Endodermal cell (in vitro differentiated cells): Measurements from ENCODE around the gene XRCC1. TPM values are rescaled to one million over a fixed set of nuclear protein-coding genes. Genes with fewer than 3 reads are reported as not detected.

Experiments
- DNase-seq: peaks from one replicate; pipeline ENCODE4 v3.0.0-alpha.2; 2017
- H3K27ac ChIP-seq: 2 replicates; pipeline ENCODE4 v1.5.1; 2013; ENCODE audit warnings: mild to moderate bottlenecking, low read depth, low read length, moderate library complexity
- H3K27me3 ChIP-seq: 2 replicates; pipeline ENCODE4 v1.6.1; 2013; ENCODE audit warnings: mild to moderate bottlenecking, low read length, moderate library complexity; ENCODE audit not compliant: insufficient read depth, control insufficient read depth, poor library complexity, severe bottlenecking
- H3K36me3 ChIP-seq: 2 replicates; pipeline ENCODE4 v1.7.0; 2013; ENCODE audit warnings: mild to moderate bottlenecking, low read length, moderate library complexity; ENCODE audit not compliant: control insufficient read depth, insufficient read depth
- H3K4me1 ChIP-seq: one replicate; pipeline ENCODE4 v1.7.0; 2013; ENCODE audit warnings: low read length; ENCODE audit not compliant: control insufficient read depth, insufficient read depth
- H3K4me3 ChIP-seq: 2 replicates; pipeline ENCODE4 v1.5.1; 2013; ENCODE audit warnings: mild to moderate bottlenecking, low read length, moderate library complexity
- H3K9ac ChIP-seq: 2 replicates; pipeline ENCODE4 v1.6.1; 2013; ENCODE audit warnings: mild to moderate bottlenecking, low read length, moderate library complexity; ENCODE audit not compliant: poor library complexity, severe bottlenecking; ENCODE audit errors: extremely low read depth
- H3K9me3 ChIP-seq: 2 replicates; pipeline ENCODE4 v1.6.1; 2013; ENCODE audit warnings: mild to moderate bottlenecking, low read length, moderate library complexity; ENCODE audit not compliant: control insufficient read depth
- H3K27ac Mint-ChIP-seq: 2 replicates; pipeline ENCODE4 v1.8.0; 2020; ENCODE audit warnings: mixed read lengths
- H3K27me3 Mint-ChIP-seq: 2 replicates; pipeline ENCODE4 v1.8.0; 2021; ENCODE audit warnings: mild to moderate bottlenecking, mixed read lengths; ENCODE audit not compliant: insufficient read depth
- H3K36me3 Mint-ChIP-seq: 2 replicates; pipeline ENCODE4 v1.8.0; 2020; ENCODE audit warnings: low read depth, mixed read lengths
- H3K4me1 Mint-ChIP-seq: 2 replicates; pipeline ENCODE4 v1.8.0; 2020; ENCODE audit warnings: mixed read lengths
- H3K4me3 Mint-ChIP-seq: 2 replicates; pipeline ENCODE4 v1.8.0; 2020; ENCODE audit warnings: mild to moderate bottlenecking, moderate library complexity, mixed read lengths
- H3K9me3 Mint-ChIP-seq: 2 replicates; pipeline ENCODE4 v1.8.0; 2020; ENCODE audit warnings: mild to moderate bottlenecking, mixed read lengths
- WGBS, 2 experiments: methylation state at CpG; one replicate each; pipeline versions ENCODE4 v1.1.5 to v1.1.7; 2013; ENCODE audit warnings: missing lambda C conversion rate in 2 of 2, mixed read lengths in 1 of 2; ENCODE audit not compliant: insufficient coverage in 1 of 2, insufficient read length in 1 of 2; 5-methylcytosine and 5-hydroxymethylcytosine counted together
- total RNA-seq, 2 donors: library from RNA; stranded (reverse); fragmentation: NEBNext Ultra II Directional in 1 of 2; extraction: Animal tissue kit (Norgen Biotek cat#: 25700) in 1 of 2; gene quantifications; 2 replicates in 1 of 2; 3 replicates in 1 of 2; pipeline ENCODE4 v1.2.1, GENCODE V29; 2021
- TF ChIP-seq, protein P1 (sequence below): fragments of 200-600 bp; sonication (generic); conservative IDR thresholded peaks from 2 replicates; pipeline ENCODE4 v1.5.0; 2021; ENCODE audit warnings: antibody characterized with exemption, mild to moderate bottlenecking

Gene XRCC1
- total RNA-seq, 2 donors from 2014 or later: 48.8 to 52.1 TPM

DNA sequence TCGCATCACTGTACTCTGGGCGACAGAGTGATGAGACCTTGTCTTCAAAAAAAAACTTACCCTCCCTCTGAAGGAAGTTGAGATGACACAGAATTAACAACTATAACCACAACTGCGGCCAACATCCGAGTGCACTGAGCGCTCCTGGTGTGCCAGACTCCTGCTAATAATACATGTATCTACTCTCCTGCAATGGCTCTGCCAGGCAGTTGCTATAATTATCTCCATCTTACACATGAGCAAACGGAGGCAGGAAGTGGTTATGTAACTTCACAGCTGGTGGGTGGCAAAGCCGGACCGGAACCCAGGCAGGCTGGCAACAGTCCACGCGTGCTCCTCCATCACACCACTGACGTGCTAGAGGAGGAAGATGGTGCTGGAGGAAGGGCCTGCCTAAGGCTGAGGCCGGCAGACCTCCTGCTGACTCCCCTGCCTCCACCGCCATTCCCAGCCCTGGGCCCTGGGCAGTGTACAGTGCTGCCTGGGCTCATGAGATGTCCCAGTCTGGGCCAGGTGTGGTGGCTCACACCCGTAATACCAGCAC lies 12.6 kb downstream of the XRCC1 start:
- Histone ChIP-seq H3K27ac (no peak overlapping the region), H3K36me3 (peaks cover 11% of the 10 kb centered on the region), H3K4me1 (no peaks in the 10 kb centered on the region), H3K9ac (no peak overlapping the region), H3K27me3 (no peaks in the 10 kb centered on the region), H3K9me3 (no peaks in the 10 kb centered on the region), H3K4me3 (no peak overlapping the region)
- DNase-seq: no peak
- no peaks in the 10 kb centered on the region for H3K27me3 Mint-ChIP-seq
- WGBS, 2 experiments: 97 to 98% methylated on average over 7 to 14 of the region's 14 CpGs
- no peak overlapping the region for H3K27ac Mint-ChIP-seq
- H3K4me1 Mint-ChIP-seq: no peaks in the 10 kb centered on the region
- no peaks in the 10 kb centered on the region for H3K9me3 Mint-ChIP-seq
- no peak overlapping the region for H3K4me3 Mint-ChIP-seq
- TF ChIP-seq, protein P1, sequence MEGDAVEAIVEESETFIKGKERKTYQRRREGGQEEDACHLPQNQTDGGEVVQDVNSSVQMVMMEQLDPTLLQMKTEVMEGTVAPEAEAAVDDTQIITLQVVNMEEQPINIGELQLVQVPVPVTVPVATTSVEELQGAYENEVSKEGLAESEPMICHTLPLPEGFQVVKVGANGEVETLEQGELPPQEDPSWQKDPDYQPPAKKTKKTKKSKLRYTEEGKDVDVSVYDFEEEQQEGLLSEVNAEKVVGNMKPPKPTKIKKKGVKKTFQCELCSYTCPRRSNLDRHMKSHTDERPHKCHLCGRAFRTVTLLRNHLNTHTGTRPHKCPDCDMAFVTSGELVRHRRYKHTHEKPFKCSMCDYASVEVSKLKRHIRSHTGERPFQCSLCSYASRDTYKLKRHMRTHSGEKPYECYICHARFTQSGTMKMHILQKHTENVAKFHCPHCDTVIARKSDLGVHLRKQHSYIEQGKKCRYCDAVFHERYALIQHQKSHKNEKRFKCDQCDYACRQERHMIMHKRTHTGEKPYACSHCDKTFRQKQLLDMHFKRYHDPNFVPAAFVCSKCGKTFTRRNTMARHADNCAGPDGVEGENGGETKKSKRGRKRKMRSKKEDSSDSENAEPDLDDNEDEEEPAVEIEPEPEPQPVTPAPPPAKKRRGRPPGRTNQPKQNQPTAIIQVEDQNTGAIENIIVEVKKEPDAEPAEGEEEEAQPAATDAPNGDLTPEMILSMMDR: no peak
- peaks cover 39% of the 10 kb centered on the region for H3K36me3 Mint-ChIP-seq

DNA sequence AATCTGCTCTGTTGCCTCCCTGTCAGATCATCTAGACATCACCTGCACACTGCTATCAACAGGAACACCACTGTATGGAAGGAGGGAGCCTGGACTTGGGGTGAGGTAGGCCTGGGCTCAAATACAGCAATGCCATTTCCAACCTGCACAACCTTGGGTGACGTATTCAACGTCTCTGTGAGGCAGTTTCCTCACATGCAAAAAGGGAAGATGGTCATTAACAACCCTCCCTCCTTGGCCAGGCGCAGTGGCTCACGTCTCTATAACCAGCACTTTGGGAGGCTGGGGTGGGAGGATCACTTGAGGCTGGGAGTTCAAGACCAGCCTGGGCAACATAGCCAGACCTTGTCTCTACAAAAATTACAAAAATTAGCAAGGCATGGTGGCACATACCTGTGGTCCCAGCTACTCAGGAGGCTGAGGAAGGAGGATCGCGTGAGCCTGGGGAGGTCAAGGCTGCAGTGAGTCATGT lies 13.1 kb downstream of the XRCC1 start:
- TF ChIP-seq, protein P1: no peak
- no peak overlapping the region for H3K4me3 Mint-ChIP-seq
- H3K4me1 ChIP-seq: no peaks in the 10 kb centered on the region

DNA sequence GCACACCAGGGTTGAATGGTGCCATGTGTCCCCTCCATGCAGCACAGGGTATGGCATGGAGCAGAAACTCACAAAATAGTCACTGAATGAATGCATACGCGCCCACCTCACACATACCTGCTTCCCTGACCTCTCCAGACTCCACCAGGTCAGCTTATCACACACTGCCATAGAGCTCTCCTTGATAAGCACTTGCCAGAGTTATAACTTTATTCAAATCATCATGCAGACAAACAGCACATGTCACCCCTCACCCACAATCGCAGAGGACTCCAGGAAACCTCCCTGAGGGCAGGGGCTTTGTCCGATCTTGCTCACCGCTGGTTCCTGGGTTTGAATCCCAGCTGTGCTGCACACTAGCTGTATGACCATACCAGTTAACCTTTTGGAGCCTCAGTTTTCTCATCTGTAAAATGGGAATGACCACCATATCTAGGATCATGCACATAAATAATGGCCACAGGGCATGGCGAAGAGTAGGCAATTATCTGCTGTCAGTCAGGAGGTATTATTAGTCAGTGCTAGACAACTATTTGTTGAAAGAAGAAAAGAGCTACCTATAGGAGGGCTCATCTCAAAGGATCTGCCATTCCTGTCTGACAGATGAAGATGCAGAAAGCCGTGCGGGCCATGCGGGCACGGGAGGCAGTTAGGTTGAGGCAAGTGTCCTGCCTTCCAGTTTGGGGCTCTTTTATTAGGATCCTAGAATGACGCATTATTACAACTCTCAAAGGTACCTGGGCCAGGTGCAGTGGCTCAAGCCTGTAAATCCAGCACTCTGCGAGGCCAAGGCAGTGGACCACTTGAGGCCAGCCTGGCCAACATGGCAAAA lies 14.0 kb downstream of the XRCC1 start:
- Mint-ChIP-seq H3K4me3 (no peak overlapping the region), H3K27me3 (no peaks in the 10 kb centered on the region), H3K36me3 (peaks cover 43% of the 10 kb centered on the region), H3K27ac (peak overlapping the region; percentile 37), H3K9me3 (no peaks in the 10 kb centered on the region), H3K4me1 (no peaks in the 10 kb centered on the region)
- no peak overlapping the region for H3K27ac ChIP-seq
- H3K27me3 ChIP-seq: no peaks in the 10 kb centered on the region
- TF ChIP-seq, protein P1: no peak
- 95 to 96% methylated on average over 11 to 12 of the region's 12 CpGs for WGBS, 2 experiments
- H3K36me3 ChIP-seq: peaks cover 11% of the 10 kb centered on the region
- no peaks in the 10 kb centered on the region for H3K4me1 ChIP-seq
- H3K9me3 ChIP-seq: no peaks in the 10 kb centered on the region
- no peak overlapping the region for H3K4me3 ChIP-seq
- DNase-seq: no peak
- H3K9ac ChIP-seq: no peak overlapping the region

More for the DNA sequence above, 13.1 kb downstream of the XRCC1 start:
- Histone ChIP-seq H3K9ac (no peak overlapping the region), H3K36me3 (peaks cover 11% of the 10 kb centered on the region), H3K9me3 (no peaks in the 10 kb centered on the region), H3K4me3 (no peak overlapping the region), H3K27me3 (no peaks in the 10 kb centered on the region), H3K27ac (no peak overlapping the region)
- 90 to 99% methylated on average over 2 to 6 of the region's 6 CpGs for WGBS, 2 experiments
- no peaks in the 10 kb centered on the region for H3K9me3 Mint-ChIP-seq
- no peak for DNase-seq
- H3K4me1 Mint-ChIP-seq: no peaks in the 10 kb centered on the region
- peaks cover 42% of the 10 kb centered on the region for H3K36me3 Mint-ChIP-seq
- H3K27ac Mint-ChIP-seq: no peak overlapping the region
- H3K27me3 Mint-ChIP-seq: no peaks in the 10 kb centered on the region
